NB4 (cell line): ENCODE results near the gene MEGF9.
"Not testable (repeated sequence)": the region's sequence is repeated elsewhere in the genome, so short reads cannot be mapped to it uniquely, and the experiment has no call there.

ENCODE experiments used
- DNase-seq: peaks from one replicate; pipeline ENCODE4 v3.0.0; 2010; ENCODE audit warnings: low read depth
- H3K4me3 ChIP-seq: one replicate; pipeline ENCODE4 v1.5.1; 2011; ENCODE audit warnings: mild to moderate bottlenecking, low read depth, low read length, moderate library complexity
- CTCF ChIP-seq: IDR thresholded peaks from one replicate; pipeline ENCODE4 v1.5.1; 2012; ENCODE audit warnings: low read depth, low read length
- MAX ChIP-seq: IDR thresholded peaks from 2 replicates; pipeline ENCODE4 v1.6.1; 2011; ENCODE audit warnings: low read depth, low read length
- MYC ChIP-seq: IDR thresholded peaks from 2 replicates; pipeline ENCODE4 v1.6.1; 2011; ENCODE audit warnings: low read depth, low read length
- POLR2A ChIP-seq: IDR thresholded peaks from 2 replicates; pipeline ENCODE4 v1.6.1; 2011; ENCODE audit warnings: mild to moderate bottlenecking; ENCODE audit not compliant: insufficient read length; ENCODE audit errors: extremely low read depth

Gene MEGF9

GRCh38 chr9:120648581-120649197, 65.6 kb downstream of the MEGF9 start:
- TF ChIP-seq POLR2A = no peak
- no peak for TF ChIP-seq MAX
- no peak for TF ChIP-seq CTCF
- TF ChIP-seq MYC = no peak
- DNase-seq = no peak
- no peak overlapping the region for H3K4me3 ChIP-seq

- TF ChIP-seq MAX (no peak), MYC (no peak), CTCF (no peak), POLR2A (no peak)
- no peak overlapping the region for H3K4me3 ChIP-seq
- no peak for DNase-seq
Observed at GRCh38 chr9:120646948-120647347, 67.3 kb downstream of the MEGF9 start.

- no peak overlapping the region for H3K4me3 ChIP-seq
- no peak for DNase-seq
- TF ChIP-seq POLR2A = no peak
- TF ChIP-seq MYC = no peak
- no peak for TF ChIP-seq MAX
- no peak for TF ChIP-seq CTCF
Observed at GRCh38 chr9:120645760-120646159, 68.5 kb downstream of the MEGF9 start.

- no peak for DNase-seq
- no peak for TF ChIP-seq POLR2A
- no peak for TF ChIP-seq MYC
- TF ChIP-seq MAX = no peak
- no peak for TF ChIP-seq CTCF
Observed at GRCh38 chr9:120643061-120643460, 71.2 kb downstream of the MEGF9 start.

GRCh38 chr9:120642129-120642770, 72.0 kb downstream of the MEGF9 start:
- no peak overlapping the region for H3K4me3 ChIP-seq
- TF ChIP-seq MYC = no peak
- TF ChIP-seq POLR2A = no peak
- TF ChIP-seq MAX = no peak
- TF ChIP-seq CTCF = no peak
- no peak for DNase-seq

More at GRCh38 chr9:120643061-120643460, 71.2 kb downstream of the MEGF9 start:
- H3K4me3 ChIP-seq = no peak overlapping the region

- DNase-seq, H3K4me3 ChIP-seq: not testable (repeated sequence)
Observed at GRCh38 chr9:120640874-120641273, 73.4 kb downstream of the MEGF9 start.
